SHP77 treated with DMSO at 0.1 percent for 48 hours (cell line): ENCODE measurements around the gene RBM10.

Experiments used
- DNase-seq: peaks from one replicate; lab custom pipeline; 2025; lab: John Stamatoyannopoulos, UW

Gene RBM10

DNA sequence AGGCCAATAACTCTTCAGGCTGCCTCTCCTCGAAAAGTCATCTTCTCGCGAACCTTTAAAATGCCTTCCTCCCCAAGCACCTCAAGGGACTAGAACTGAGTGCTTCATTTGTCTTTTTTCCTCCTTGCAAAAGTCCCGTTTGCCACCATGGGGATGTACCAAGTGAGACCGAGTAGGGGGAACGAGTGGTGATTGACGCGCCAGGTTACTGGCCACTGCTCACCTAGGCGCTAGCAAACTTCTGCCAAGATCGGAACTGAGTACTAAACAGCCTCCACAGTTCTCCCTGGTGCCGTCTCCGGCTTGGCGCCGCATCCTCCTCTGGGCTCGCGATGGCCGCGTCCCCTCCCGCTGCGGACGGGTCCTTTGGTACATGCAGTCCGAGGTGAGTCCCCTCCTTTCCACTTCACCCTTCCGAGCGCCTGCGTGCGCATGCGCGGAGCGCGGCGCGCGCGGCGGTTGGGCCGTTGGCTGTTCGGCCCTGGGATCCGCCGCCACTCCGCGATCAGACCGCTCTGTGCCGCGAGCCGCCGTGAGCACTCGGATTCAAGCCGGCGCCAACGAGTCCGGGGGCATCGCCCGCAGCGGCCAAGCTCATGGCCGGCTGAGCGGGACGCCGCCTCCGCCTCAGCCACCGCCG, 73.4 kb downstream of the RBM10 start, which contains the start of gene CDK16:
CDK16 (plus strand) TSS at position 402 of the 640 bp plus-strand sequence. CDS start 4,877 bp downstream, outside the sequence.
- DNase-seq, result peak; percentile 21

DNA sequence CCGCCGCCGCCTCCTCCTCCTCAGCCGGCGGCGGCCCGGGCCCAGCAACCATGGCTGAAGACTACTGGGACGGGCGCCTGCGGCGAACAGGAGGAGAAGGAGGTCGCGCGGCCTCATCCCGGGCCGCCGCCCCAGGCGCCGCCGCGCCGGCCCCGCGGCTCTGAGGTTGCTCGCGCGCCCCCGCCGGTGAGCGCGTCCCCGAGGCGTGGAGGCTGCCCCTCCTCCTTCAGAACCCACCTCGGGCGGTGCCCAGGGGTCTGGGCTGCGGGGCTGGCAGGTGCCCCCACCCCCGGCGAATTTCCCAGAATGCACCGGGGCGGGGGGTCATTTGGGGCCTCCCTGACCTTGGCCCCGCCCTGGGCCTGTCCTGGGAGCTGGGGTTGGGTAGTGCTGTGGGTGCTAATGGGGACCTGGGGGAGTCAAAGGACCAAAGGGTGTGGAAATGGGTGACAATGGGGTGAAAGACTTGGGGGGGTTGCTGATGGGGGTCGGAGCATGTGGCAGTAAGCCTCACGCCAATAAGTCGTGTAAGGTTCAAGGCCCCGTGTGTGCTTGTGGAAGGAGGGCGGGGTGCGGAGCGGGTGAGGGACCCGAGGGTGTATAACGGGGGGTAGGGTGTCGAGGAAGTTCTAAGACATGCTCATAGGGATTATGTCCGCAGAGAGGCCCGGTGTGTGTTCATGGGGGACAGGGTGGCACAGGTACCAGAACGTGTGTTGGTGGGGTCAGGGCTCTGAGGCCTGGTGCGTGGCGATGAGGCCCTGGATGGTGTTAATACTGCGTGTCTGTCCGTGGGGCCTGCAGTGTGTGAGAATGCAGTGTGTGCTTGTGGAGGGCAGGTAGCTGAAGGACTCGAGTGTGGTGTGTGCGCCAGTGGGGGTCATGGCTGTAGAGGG, 74.1 kb downstream of the RBM10 start:
- DNase-seq, result no peak

DNA sequence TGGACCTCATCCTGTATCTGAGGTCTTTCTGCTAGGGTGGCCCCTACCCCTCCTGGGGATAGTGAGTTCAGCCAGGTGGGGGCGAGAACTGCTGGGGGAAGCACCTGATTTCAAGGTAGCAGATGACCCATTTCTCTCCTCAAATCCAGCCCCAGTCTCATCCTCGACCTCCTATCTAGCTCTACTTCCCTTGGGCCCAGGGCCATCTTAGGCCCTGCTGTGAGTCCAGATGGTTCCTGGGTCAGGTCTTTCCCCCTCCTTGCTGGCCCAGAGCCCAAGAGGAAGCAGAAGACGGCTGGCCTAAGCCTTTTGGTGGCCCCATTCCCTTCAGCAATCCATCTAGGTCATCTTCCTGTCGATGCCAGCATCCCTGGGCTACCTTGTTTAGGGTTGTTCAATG, 76.7 kb downstream of the RBM10 start:
- DNase-seq, result no peak

DNA sequence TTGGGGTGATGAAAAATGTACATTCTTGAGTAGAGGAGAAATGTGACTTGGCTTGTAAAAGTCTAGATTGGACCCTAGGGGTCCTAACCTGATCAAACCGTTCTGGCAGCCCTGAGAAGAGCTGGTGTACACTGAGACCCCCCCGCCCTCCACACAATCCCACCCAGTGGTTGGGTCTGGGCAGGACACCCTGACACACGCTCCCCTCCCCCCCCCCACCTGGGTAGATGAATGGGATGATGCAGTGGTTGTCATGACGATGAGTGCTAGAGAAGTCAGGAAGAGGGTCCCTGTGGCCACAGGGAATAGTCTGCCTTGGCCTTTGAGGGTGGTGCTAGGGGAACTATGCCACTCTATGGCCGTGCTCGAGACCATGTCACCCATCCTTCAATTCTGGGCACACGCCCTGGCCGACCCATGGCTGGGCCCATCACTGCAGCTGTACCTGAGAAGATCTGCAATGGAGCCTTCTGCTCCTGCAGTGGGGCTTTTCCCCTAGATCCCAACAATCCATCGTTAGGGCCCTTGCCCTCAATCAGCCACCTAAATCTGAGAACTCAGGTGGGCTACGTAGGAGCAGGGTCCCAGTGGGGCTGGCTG, 77.8 kb downstream of the RBM10 start:
- DNase-seq, result no peak

DNA sequence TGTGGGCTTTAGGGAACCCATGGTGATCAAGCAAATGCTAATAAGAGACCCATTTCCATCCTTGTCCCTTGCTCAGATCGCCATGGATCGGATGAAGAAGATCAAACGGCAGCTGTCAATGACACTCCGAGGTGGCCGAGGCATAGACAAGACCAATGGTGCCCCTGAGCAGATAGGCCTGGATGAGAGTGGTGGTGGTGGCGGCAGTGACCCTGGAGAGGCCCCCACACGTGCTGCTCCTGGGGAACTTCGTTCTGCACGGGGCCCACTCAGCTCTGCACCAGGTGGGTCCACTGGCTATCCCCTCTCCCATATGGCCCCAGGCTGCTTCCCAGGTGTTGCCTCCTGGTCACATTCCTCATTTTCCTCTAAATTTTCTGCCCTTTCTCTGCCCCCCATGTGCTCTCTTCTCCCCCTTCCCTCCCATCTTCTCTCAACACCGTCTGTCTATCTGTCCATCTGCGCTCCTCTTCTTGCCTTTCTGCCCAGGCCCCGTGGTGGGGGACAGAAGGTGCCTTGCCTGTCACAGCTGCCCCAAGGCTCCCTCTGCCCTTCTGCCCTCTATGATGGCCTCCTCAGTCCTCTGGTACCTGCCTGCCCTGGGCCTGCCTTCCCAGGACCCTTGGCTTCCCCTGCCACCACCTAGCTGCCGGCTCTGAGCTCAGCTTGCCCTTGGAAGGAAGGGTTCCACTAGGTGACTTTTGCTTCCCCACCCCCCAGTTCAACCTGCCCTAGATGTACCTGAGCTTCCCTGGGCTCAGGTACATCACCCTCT, 78.6 kb downstream of the RBM10 start:
- DNase-seq, result no peak

DNA sequence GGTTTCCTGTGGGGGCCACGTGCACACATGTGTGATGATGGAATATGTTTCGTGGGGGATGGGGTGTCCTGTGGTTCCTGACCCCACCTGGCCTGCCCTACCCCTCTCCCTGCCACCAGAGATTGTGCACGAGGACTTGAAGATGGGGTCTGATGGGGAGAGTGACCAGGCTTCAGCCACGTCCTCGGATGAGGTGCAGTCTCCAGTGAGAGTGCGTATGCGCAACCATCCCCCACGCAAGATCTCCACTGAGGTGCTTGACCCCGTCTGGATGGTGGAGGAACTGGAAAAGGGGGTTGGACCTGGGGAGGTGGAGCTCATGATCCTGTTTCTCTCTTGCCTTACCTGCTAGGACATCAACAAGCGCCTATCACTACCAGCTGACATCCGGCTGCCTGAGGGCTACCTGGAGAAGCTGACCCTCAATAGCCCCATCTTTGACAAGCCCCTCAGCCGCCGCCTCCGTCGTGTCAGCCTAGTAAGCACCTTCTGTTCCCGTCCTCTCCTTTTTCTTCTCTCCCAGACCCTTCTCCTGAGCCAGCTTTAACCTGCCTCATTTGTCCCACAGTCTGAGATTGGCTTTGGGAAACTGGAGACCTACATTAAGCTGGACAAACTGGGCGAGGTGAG, 79.4 kb downstream of the RBM10 start:
- no peak for DNase-seq

DNA sequence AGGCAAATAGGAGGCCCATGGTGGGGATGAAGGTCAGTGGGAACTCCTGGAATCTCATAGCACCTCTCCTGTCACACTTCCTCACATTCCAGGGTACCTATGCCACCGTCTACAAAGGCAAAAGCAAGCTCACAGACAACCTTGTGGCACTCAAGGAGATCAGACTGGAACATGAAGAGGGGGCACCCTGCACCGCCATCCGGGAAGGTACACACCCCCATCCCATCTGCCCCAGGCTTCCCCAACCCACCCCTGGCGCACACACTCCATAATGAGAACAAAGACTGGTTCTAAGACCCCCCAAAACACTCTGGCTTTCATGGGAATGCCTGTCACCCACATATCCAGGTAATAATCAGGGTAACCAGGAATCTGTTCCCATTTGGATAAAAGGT, 79.9 kb downstream of the RBM10 start:
- no peak for DNase-seq

DNA sequence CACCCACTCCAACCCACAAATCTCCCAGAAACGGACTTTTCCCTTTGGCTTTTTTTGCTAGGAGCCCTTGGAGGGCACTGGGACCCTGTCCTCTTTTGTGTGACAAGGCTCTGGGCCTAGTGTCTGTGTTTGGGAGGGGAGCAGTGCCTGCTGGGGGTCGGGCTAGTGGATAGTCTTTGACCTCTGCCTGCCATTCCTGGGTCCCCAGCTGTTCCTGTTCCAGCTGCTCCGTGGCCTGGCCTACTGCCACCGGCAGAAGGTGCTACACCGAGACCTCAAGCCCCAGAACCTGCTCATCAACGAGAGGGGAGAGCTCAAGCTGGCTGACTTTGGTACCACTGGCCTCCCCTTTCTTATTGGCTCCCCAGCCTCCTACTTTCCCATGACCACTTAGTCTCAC, 81.0 kb downstream of the RBM10 start:
- no peak for DNase-seq

DNA sequence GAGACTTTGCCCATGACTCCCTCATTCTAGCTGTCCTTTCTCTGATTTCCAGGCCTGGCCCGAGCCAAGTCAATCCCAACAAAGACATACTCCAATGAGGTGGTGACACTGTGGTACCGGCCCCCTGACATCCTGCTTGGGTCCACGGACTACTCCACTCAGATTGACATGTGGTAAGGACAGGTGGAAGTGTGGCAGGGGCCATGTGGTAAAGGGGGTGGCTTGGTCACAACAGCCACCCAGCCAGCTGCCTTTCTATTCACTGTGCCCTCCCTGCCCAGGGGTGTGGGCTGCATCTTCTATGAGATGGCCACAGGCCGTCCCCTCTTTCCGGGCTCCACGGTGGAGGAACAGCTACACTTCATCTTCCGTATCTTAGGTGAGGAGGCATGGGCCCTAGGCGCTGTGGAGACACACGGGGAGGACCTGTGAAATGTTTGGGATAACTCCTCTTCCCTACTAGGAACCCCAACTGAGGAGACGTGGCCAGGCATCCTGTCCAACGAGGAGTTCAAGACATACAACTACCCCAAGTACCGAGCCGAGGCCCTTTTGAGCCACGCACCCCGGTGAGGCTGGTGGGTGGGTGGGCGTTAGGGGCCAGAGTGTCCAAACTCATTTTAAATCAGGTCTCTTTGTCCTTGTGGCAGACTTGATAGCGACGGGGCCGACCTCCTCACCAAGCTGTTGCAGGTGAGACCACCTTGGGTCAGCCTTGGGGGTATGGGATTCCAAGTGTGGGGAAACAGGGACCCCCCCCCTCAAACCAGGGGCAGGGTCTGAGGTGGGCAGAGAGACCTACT, 81.7 kb downstream of the RBM10 start:
- DNase-seq, result no peak

DNA sequence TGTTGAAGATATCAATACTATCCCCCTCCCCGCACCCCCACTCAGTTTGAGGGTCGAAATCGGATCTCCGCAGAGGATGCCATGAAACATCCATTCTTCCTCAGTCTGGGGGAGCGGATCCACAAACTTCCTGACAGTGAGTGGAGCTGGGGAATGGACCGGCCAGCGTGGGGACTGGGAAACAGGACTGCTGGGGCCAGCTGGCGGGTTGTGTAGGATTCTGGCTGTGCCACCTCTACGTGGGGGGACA, 82.2 kb downstream of the RBM10 start:
- no peak for DNase-seq

DNA sequence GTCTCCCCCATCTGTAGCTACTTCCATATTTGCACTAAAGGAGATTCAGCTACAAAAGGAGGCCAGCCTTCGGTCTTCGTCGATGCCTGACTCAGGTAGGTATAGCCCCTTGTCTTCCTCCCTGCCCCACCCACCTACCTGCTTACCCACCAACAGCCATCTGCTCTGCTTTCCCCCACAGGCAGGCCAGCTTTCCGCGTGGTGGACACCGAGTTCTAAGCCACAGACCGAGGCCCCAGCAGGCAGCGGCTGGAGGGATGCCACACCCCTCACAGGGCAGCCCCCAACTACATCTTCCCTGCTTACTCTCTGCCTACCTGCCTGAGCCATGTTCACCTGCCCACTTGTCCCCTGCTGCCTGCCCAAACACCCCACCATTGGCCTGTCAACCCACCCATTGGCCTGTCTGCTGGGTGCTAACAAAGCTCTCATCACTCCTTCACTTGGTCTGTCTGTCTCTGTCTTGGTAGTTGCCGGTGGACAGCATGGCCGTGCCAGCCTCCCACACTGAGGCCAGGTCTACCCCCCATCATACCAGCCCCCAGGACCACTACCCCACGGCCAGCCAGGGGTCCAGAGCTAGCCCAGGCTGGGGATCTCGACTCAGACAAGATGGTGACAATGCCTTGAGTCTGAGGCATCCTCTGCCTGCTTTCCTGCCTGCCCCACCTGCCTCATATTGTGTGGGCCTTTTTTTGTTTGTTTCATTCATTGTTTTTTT, 83.7 kb downstream of the RBM10 start:
- no peak for DNase-seq

DNA sequence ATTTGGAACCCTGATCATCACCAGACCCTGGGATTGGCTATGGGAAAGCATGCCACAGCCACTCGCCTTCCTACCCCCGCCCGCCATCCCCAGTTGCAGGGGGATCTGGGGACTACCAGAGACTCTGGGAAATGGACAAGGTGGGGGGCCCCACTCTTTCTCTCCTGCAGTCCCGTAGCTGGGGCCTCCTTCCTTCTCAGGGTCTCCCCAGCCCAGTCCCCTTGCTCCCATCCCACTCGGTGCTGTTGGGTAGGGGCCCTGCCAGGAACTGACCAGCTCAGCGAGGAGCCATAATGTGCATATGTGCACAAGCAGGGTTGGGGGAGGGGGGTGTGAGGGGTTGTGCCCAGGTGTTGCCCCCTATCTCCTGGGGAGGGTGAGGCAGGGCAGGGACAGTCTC, 84.4 kb downstream of the RBM10 start:
- no peak for DNase-seq

DNA sequence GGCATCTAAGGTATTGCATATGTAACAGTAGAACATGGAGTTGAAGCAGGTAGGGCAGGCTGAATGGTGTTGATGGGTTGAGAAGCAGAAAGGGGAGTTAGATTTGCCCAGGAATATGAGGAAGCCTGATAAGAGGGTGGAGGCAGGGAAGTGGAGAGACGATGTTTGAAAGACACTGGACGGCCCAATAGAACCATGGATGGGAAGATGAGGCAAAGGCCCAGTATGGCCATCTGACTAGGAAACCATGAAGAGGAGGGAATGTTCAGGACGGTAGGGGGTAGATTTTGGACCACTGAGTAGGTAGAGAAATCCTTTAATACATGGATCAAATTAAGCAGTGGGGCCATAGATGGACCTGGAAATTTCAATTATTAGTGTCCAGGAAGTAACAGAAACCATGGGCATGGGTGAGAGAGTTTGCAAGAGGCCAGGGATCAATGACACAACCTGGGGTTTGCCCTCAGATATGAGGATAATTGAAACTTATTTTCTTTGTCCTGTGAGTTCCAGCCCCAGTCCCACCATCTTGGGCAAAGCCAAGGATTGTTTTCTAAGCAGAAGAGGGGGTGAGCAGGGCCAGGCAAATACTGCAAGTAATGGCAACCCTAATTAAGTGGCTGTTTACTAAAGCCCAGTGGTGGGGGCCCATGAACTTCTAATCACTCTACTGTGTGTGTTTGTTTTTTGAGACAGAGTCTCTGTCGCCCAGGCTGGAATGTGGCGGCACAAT, 85.3 kb downstream of the RBM10 start:
- no peak for DNase-seq

DNA sequence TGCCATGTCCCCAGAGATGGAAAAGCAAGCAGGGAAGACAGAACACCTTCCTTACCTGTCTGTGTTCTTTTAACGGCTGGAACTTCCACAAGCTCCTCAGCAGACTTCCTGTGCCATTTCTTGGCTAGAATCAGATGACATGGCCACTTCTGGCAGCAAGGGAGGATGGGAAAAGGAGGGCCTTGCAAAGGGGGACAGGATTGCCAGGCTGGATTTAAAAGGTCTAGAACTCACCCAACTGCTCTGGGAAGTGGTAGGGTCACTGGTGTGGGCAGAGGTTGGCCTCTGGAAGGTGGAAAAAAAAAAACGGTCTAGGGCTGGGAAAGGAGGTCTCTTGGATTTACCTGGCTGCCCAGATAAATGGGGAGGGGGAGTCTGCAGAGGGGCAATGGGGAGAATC, 86.1 kb downstream of the RBM10 start:
- no peak for DNase-seq

DNA sequence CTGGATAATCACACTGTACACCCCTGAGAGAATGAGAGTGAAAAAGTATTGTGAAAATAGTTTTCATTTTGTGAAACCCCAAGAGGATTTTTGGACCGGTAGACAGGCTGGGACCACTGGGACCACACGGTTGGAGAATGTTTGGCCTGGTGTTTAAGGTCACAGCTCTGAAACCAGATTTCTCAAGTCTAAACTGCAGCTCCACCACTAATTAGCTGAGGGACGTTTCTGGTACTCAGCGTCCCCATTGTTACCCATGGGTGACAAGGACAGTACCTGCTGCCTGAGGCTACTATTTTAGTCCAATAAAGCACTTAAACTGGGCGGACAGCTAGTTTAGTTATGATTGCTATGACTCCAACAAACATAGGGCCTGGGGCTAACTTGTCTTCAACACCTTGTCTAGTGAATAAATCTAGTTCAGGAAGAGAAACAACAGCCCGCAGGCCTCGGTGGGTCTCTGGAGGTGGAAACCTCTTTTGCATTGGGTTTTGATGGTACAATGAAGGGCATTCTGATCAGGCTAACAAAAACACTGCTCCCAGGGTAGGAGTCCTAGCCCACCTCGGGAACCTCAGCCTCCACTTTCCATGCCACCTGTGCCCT, 87.3 kb downstream of the RBM10 start:
- no peak for DNase-seq

DNA sequence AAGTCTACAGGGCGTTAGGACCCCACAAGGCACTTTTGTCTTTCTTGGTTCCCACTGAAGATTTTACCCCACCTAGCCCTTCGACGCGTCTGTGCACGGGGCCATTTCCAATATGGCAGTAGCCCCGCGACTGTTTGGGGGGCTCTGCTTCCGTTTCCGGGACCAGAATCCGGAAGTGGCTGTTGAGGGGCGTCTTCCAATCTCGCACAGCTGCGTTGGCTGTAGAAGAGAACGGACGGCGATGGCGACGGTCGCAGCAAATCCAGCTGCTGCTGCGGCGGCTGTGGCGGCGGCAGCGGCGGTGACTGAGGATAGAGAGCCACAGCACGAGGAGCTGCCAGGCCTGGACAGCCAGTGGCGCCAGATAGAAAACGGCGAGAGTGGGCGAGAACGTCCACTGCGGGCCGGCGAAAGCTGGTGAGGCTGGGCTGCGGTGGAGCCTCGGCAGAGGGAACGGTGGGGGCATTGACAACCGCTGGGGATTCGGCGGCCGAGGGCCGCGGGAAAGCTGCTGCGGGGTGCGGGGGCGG, 87.8 kb downstream of the RBM10 start, which contains the start of gene USP11:
USP11 (plus strand) TSS at position 207 of the 530 bp plus-strand sequence; CDS start at position 242, 35 bp downstream.
- DNase-seq, result peak; percentile 1

DNA sequence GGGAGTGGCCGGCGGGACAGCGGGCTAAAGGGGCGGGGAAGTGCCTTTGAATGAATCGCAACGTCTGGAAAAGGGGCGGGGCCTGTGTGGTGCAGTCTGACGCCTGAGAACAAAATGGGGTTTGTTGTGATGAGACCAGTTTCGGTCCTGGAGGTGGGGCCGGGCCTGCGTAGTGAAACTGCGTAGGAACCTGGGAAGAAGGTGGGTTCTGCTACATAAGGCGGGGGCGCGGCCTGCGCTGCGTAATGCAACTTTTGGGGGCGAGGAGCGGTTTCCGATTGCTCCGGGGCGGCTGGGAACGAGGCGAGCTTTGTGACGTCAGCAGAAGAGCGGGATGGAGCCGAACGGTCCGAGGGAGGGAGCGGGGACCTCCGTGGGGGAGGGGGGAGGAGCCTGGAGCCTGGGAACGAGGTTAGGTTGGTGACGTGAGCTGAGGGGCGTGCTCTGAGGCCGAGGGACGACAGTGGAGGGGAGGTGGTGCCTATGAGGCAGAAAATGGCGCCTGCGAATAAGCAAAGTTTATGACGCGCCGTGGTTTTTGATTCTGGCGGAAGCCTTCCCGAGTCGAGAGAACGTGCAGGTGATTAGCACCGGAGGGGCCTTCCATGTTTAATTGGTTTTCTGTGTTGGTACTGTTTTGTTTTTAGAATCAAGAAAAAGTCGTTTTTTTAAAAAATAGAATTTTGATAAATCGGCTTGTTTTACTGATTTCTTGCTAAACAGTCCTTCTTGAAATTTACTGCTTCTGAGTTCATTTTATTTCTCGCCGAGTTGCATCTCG, 88.5 kb downstream of the RBM10 start:
- DNase-seq, result peak; percentile 74

DNA sequence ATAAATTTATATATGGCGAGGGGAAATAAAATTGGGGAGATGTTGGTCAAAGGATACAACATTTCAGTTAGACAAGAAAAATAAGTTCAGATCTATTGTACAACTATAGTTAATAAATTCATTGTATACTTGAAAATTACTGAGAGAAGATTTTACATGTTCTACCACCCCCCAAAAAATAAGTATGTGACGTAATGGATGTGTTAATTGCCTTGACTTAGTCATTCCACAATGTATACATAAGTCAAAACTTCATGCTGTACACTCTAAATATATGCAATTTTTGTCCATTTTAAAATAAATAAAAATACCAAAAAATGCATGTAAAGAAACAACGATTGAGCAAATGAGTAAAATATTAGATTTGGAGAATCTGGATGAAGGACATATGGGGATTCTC, 89.6 kb downstream of the RBM10 start:
- DNase-seq, result no peak
